ENCODE results near the gene CYB561.

Gene CYB561

DNA sequence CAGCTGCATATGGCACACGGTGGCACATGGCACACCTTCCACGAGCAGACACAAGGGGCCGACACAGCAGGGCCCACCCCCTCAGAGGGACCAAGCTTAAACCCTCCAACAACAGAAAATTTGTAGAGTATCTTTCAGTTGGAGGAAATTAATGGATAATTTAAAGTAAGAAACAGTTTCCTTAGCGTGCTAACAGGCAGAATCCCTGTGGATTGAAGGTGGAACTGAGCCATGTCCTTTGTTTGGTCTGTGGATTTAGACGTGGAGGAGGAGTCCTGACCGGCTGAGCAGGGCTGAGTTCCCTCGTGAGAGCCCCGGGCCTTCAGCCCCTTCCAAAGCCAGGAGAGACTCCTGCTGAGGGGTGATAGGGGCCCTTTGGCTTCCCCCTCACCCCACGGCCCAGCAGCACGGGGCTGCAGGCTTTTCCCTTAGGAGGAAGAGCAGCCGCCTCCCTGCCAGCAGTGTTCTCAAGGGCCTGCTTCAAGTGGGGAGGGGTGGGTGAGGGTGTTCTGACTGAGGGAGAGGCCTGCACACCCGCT is 1.4 kb upstream of the CYB561 start:
- no peak for DNase-seq

DNA sequence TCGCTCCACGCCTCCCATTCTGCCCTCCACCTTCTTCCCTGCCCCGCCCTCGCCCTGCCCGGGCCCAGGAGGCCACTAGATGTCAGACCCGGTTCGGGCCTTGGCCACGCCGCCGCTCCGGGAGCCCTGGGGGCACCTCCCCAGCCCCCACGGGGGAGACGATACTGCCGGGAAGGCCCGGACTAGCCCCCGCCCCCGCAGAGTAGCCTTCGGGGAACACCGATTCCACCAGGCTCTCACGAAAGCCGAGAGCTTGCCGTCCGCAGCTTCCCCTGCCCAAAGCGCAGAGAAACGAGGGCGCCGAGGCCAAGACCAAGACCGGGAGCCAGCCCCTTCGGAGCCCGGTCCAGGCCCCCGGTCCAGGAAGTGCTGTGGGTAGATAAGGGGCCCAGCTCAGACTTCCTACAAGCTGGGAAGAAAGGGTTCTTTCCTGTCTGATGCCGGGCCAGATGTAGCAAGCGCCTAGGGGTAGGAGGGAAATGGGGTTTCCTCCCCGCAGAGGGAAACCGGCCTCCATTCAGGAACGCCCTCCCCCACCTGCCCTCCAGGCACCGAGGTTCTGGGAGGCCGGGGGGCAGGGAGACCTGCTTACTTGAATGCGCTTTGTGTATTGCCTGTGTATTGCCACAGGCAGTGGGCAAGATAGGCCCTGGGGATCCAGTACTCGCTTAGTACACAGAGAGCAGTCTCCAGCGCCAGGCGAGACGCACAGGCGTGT is 806 bp upstream of the CYB561 start:
- no peak for DNase-seq

DNA sequence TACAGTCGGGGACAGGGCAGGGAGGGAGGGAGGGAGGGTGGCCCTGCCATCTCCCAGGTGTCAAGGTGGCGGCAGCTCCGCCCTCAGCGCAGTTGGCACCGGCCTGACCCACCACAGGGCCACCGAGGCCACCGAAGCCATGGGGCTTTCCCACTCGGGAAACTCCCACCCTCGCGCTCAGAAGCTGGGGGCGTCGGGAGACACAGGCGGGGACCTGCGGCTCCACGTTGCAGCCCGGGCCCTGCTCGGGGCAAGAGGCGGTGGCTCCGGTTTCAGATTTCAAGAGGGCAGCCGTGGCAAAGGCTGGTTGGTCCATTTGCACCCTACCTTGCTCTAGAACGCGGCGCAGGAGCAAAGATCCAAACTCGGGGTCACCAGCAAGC is 544 bp downstream of the CYB561 start:
- DNase-seq = no peak

DNA sequence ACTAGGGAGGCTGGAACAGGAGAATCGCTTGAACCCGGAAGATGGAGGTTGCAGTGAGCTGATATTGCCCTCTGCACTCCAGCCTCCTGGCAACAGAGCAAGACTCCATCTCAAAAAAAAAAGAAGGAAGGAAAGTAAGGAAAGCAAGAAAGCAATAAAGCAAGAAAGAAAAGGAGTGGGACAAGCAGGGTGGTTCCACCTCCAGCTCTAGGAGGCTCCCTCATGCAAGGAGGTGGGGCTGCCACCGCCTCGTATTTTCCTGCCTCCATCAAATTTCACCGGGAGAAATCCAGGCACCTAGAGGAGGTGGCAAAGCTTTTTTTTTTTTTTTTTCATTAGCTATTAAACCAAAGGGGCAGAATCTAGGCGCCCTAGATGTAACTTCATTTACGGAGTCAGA is 1.0 kb downstream of the CYB561 start:
- DNase-seq = no peak

DNA sequence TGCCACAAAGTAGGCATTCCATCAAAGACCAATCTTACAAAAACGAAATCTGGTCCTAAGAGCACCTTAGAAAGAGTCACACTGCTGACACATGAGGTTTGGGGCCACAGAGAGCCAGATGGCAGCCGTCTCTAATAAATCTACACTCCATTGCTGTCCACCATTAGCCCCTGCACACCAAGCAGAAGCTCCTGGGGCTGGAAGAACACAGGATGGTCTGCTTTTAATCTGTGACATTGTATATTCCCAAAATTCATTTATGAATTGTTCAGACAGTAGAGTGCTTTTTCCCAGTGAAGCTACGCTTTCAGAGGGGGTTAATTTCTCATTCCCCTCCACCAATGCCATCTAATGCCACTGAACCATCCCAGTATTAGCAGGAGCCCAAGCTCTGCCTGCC is 1.6 kb downstream of the CYB561 start:
- DNase-seq = no peak

GRCh38 chr17:63443053-63443452 is 3.1 kb downstream of the CYB561 start:
- DNase-seq = no peak

DNA sequence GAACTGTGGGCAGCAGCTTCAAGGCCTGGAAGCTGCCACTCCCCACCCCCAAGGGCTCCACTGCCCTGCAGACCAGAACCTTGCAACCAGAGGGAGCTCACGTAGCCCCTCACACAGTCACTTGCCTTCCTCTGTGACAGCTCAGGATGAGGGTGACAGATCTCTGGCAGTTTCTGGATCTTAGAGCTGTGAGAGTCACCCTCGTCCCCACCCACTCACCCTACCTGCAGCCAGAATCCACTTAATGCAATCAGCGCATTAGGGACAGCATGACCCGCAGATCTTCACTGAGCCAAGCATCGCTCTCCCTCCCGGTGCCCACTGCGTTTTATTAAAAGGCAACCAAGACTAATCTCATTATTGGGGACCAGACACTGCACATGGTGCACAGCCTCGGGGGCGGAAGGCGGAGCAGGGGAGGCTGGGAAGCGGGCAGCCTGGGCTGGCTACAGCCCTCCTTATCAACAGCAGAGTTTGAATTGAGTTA is 3.5 kb downstream of the CYB561 start:
- DNase-seq = no peak

DNA sequence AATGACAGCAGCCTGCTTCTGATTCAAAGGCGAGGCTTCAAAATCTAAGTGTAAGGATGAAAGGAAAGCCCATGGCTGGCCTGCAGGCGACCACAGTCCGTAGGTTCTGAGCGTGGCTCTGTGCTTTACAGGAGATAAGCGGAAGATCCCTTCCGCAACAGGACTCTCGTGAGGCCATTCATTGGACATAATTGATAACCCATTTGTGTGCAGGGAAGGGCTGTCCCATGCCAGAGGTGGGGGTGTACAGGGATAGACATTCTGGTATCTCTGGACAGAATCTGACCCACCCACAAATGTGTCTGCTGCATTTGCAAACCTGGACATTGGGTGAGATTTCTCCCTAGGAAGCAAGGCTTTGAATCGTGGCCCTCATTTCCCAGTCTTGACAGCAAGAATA is 4.0 kb downstream of the CYB561 start:
- no peak for DNase-seq

DNA sequence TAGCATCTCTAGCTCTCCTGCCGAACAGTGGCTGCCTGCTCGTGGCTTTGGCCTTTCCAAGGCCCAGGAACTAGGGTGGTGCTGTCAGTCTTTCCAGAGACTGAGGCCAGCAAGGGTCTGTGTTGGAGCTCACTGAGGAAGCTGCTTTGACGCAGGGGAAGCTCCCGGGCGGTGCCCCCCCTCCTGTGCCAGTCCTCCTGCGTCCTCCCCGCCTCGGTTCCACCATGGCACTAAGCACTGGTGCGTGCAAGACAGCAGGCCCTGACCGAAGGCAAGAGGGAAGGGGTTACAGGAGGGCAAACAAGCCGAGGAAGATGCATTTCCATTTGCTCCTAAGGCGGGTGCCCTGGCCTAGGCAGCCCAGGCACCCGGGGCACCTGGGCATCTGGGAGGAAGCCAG is 4.5 kb downstream of the CYB561 start:
- DNase-seq = no peak

GRCh38 chr17:63440770-63441335 is 5.3 kb downstream of the CYB561 start:
- DNase-seq = no peak

DNA sequence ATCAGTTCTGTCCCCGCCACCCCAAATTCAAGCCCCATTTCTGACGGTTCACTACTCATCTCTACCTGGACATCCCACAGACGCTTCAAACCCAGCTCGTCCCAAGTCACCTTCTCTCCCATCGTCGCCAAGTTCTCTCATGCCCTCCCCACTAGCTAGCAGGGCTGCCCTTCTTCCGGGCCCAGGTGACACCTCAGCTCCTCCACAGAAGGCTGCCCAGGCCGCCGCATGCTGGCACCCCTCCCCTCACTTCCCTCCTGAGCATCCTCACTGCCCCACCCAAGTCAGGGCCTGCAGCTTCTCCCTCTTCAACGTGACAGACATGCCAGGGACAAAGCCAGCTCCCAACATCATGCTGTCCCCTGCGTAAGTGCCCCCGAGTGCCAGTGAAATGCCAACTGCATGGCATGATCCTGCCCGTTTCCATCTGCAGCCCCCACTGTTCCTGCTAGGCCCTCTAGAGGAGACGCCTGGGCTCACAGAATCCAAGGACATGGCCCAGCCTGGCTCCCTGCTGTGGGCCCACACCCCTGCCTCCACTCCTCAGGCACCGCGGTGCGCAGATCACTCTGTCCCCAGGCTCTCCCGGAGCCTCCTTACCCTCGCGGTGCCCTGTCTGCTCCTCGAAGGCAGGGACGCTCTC is 5.9 kb downstream of the CYB561 start:
- no peak for DNase-seq

DNA sequence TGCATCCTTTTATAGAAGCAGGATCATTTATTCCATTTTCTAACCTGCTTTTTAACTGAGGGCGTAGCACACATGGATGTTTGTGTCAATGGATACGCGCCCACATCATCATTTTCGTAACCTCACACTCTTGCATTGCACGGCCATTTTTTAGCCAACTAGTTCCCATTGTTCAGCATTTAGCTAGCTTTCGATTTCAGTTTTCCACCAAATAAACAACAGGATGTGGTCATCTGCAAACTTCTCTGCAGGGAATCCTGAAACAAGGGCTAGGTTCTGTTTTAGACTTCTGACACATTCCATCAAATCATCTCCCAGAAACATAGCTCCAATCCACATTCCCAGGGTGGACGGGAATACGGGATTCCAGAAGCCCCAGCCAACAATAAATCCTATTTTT is 6.4 kb downstream of the CYB561 start:
- no peak for DNase-seq

GRCh38 chr17:63438092-63439051 is 7.7 kb downstream of the CYB561 start:
- no peak for DNase-seq

- DNase-seq = no peak
These were observed 8.6 kb downstream of the CYB561 start for GRCh38 chr17:63437287-63438091.

GRCh38 chr17:63436523-63437110 is 9.5 kb downstream of the CYB561 start:
- no peak for DNase-seq

GRCh38 chr17:63435681-63436522 is 10.2 kb downstream of the CYB561 start:
- peak; percentile 82 for DNase-seq

GRCh38 chr17:63434951-63435571 is 11.0 kb downstream of the CYB561 start:
- DNase-seq = peak; percentile 65

GRCh38 chr17:63433746-63434591 is 12.1 kb downstream of the CYB561 start:
- no peak for DNase-seq

All from NCI-H2107 (cell line).